ENCODE data around the gene GZMB. TPM values are rescaled to one million over a fixed set of nuclear protein-coding genes. Genes with fewer than 3 reads are reported as not detected.

GZMB gene
- total RNA-seq, 1 donor from 2014 or later = not detected

- no peak overlapping the region for H3K4me2 ChIP-seq
- peaks cover 3% of the 10 kb centered on the region for H3K27me3 Mint-ChIP-seq (ENCODE audit: insufficient read depth, low read depth)
- H4K20me1 ChIP-seq (ENCODE audit: low read depth) = no peaks in the 10 kb centered on the region
- no peaks in the 10 kb centered on the region for H3K4me1 ChIP-seq
- H3K4me3 Mint-ChIP-seq = no peak overlapping the region
- no peak overlapping the region for H3K9ac ChIP-seq
- H3K9me3 Mint-ChIP-seq = no peaks in the 10 kb centered on the region
- H3K36me3 ChIP-seq = no peaks in the 10 kb centered on the region
- no peak overlapping the region for H3K27ac Mint-ChIP-seq
- H3K9me3 ChIP-seq (ENCODE audit: low read depth) = no peaks in the 10 kb centered on the region
- no peak overlapping the region for H3K4me3 ChIP-seq
- no peak for DNase-seq (ENCODE audit: low spot score)
- no peaks in the 10 kb centered on the region for H3K36me3 Mint-ChIP-seq
- no peaks in the 10 kb centered on the region for H3K79me2 ChIP-seq (ENCODE audit: low read depth)
- H3K27ac ChIP-seq = no peak overlapping the region
- H3K27me3 ChIP-seq = no peaks in the 10 kb centered on the region
- H2AFZ ChIP-seq (replicated peaks) = no peak overlapping the region
- H3K4me1 Mint-ChIP-seq = no peaks in the 10 kb centered on the region
- TF ChIP-seq CTCF (IDR thresholded peaks at IDR 0.05) (no peak), EZH2 (IDR thresholded peaks at IDR 0.05) (no peak), EZH2phosphoT487 (IDR thresholded peaks at IDR 0.05) (no peak)
- no peaks in the 10 kb centered on the region for H3F3A ChIP-seq (ENCODE audit: low read depth)
These were observed 35.7 kb upstream of the GZMB start for GRCh38 chr14:24669651-24670050.

GRCh38 chr14:24665440-24665991 lies 31.5 kb upstream of the GZMB start:
- H3K4me3 ChIP-seq = no peak overlapping the region
- no peaks in the 10 kb centered on the region for H3F3A ChIP-seq (ENCODE audit: low read depth)
- H3K4me2 ChIP-seq = no peak overlapping the region
- H2AFZ ChIP-seq (replicated peaks) = no peak overlapping the region
- H3K4me1 ChIP-seq = no peaks in the 10 kb centered on the region
- TF ChIP-seq EZH2phosphoT487 (IDR thresholded peaks at IDR 0.05) (no peak), EZH2 (IDR thresholded peaks at IDR 0.05) (no peak), CTCF (IDR thresholded peaks at IDR 0.05) (no peak)
- no peaks in the 10 kb centered on the region for H3K36me3 Mint-ChIP-seq
- DNase-seq (ENCODE audit: low spot score) = no peak
- no peaks in the 10 kb centered on the region for H3K27me3 ChIP-seq
- H3K27ac ChIP-seq = no peak overlapping the region
- H3K4me3 Mint-ChIP-seq = no peak overlapping the region
- H3K9me3 ChIP-seq (ENCODE audit: low read depth) = no peaks in the 10 kb centered on the region
- no peak overlapping the region for H3K27ac Mint-ChIP-seq
- no peak overlapping the region for H3K9ac ChIP-seq
- H3K79me2 ChIP-seq (ENCODE audit: low read depth) = no peaks in the 10 kb centered on the region
- no peaks in the 10 kb centered on the region for H3K9me3 Mint-ChIP-seq
- no peaks in the 10 kb centered on the region for H4K20me1 ChIP-seq (ENCODE audit: low read depth)
- H3K27me3 Mint-ChIP-seq (ENCODE audit: insufficient read depth, low read depth) = no peaks in the 10 kb centered on the region
- no peaks in the 10 kb centered on the region for H3K36me3 ChIP-seq
- no peaks in the 10 kb centered on the region for H3K4me1 Mint-ChIP-seq

GRCh38 chr14:24664366-24664765 lies 30.4 kb upstream of the GZMB start:
- no peaks in the 10 kb centered on the region for H3K9me3 ChIP-seq (ENCODE audit: low read depth)

More at GRCh38 chr14:24664366-24664765, 30.4 kb upstream of the GZMB start:
- H4K20me1 ChIP-seq (ENCODE audit: low read depth) = no peaks in the 10 kb centered on the region
- H3K36me3 Mint-ChIP-seq = no peaks in the 10 kb centered on the region
- no peaks in the 10 kb centered on the region for H3K36me3 ChIP-seq
- H3K79me2 ChIP-seq (ENCODE audit: low read depth) = no peaks in the 10 kb centered on the region
- H3K9me3 Mint-ChIP-seq = no peaks in the 10 kb centered on the region
- H3K4me3 ChIP-seq = no peak overlapping the region
- H3K9ac ChIP-seq = no peak overlapping the region
- H2AFZ ChIP-seq (replicated peaks) = no peak overlapping the region
- no peak overlapping the region for H3K4me3 Mint-ChIP-seq
- H3F3A ChIP-seq (ENCODE audit: low read depth) = no peaks in the 10 kb centered on the region
- H3K27ac Mint-ChIP-seq = no peak overlapping the region
- TF ChIP-seq EZH2phosphoT487 (IDR thresholded peaks at IDR 0.05) (no peak), CTCF (IDR thresholded peaks at IDR 0.05) (no peak), EZH2 (IDR thresholded peaks at IDR 0.05) (no peak)
- H3K27ac ChIP-seq = no peak overlapping the region
- no peaks in the 10 kb centered on the region for H3K27me3 Mint-ChIP-seq (ENCODE audit: insufficient read depth, low read depth)
- no peak for DNase-seq (ENCODE audit: low spot score)
- no peak overlapping the region for H3K4me2 ChIP-seq
- no peaks in the 10 kb centered on the region for H3K27me3 ChIP-seq
- no peaks in the 10 kb centered on the region for H3K4me1 Mint-ChIP-seq
- H3K4me1 ChIP-seq = no peaks in the 10 kb centered on the region
